GM12878 (cell line): ENCODE measurements around the gene TCF7. TPM values are rescaled to one million over a fixed set of nuclear protein-coding genes. Genes with fewer than 3 reads are reported as not detected.

Experiments
- ATAC-seq: fragments of 200-7000 bp; cut with Tn5 transposase; 3 replicates; pipeline ENCODE4 v1.9.1; 2020; ENCODE audit warnings: mild to moderate bottlenecking, moderate library complexity
- BruUV-seq: library from RNA; stranded (reverse); fragments of 400-500 nt; replicated peaks from 2 replicates; lab custom pipeline; 2021; lab: Mats Ljungman, UMichigan
- CTCF ChIA-PET: fragments of 300-600 bp; sonication (Branson Sonifier 250); formaldehyde crosslinking; extraction: SDS; loops from one replicate; lab custom pipeline; 2021; ENCODE audit warnings: inconsistent platforms; lab: Yijun Ruan, JAX
- POLR2A ChIA-PET: fragments of 350-600 bp; formaldehyde crosslinking; extraction: SDS; loops from one replicate; lab custom pipeline; 2021; ENCODE audit warnings: inconsistent platforms; lab: Charles Lee
- RAD21 ChIA-PET: fragments of 300-600 bp; sonication (Branson Sonifier 250); formaldehyde crosslinking; loops from one replicate; lab custom pipeline; 2023; ENCODE audit warnings: antibody characterized with exemption; ENCODE audit not compliant: unreplicated experiment; lab: Charles Lee
- SMC1A ChIA-PET: fragments of 300-600 bp; sonication (Branson Sonifier 250); formaldehyde crosslinking; loops from one replicate; lab custom pipeline; 2023; ENCODE audit not compliant: unreplicated experiment, uncharacterized antibody; lab: Charles Lee
- DNase-seq: peaks from one replicate; pipeline ENCODE4 v3.0.0-alpha.2; 2011; ENCODE audit warnings: low read depth, low spot score
- FAIRE-seq: peaks from 3 replicates; lab custom pipeline; 2011; peaks lifted over from hg19 to GRCh38; lab: Jason Lieb, UNC
- H2AFZ ChIP-seq: 2 replicates; pipeline ENCODE4 v1.6.0; 2011; ENCODE audit warnings: low read depth, low read length, control low read depth; ENCODE audit not compliant: control insufficient read depth
- H3K27ac ChIP-seq: 2 replicates; pipeline ENCODE4 v1.5.1; 2011; ENCODE audit warnings: control low read depth; ENCODE audit not compliant: control insufficient read depth, insufficient read depth
- H3K27me3 ChIP-seq, 2 experiments: replicated peaks in 1 of 2; 2 replicates each; pipeline versions ENCODE4 v1.6.0 to v1.6.1; 2011; ENCODE audit warnings: low read length in 1 of 2; ENCODE audit not compliant: control insufficient read depth in 2 of 2, insufficient read depth in 2 of 2
- H3K36me3 ChIP-seq, 2 experiments: 2 replicates each; pipeline ENCODE4 v1.5.1; 2011; ENCODE audit warnings: low read length in 1 of 2; ENCODE audit not compliant: control insufficient read depth in 2 of 2, insufficient read depth in 2 of 2
- H3K4me1 ChIP-seq: 2 replicates; pipeline ENCODE4 v1.6.1; 2011; ENCODE audit warnings: mild to moderate bottlenecking, low read length, moderate library complexity, mixed read lengths; ENCODE audit not compliant: control insufficient read depth, insufficient read depth
- H3K4me2 ChIP-seq: 2 replicates; pipeline ENCODE4 v1.6.0; 2011; ENCODE audit warnings: control low read depth; ENCODE audit not compliant: control insufficient read depth, insufficient read depth
- H3K4me3 ChIP-seq: fragments of 200-600 bp; sonication (generic); 2 replicates; pipeline ENCODE4 v1.5.1; 2016
- H3K79me2 ChIP-seq: 2 replicates; pipeline ENCODE4 v1.6.0; 2011; ENCODE audit warnings: low read length; ENCODE audit not compliant: control insufficient read depth, insufficient read depth
- H3K9ac ChIP-seq: 2 replicates; pipeline ENCODE4 v1.8.0; 2011; ENCODE audit warnings: low read length, control low read depth, mixed read lengths; ENCODE audit not compliant: control insufficient read depth, insufficient read depth
- H3K9me3 ChIP-seq: replicated peaks from 3 replicates; pipeline ENCODE4 v1.5.1; 2011; ENCODE audit warnings: mild to moderate bottlenecking, low read length; ENCODE audit not compliant: control insufficient read depth, insufficient read depth
- H4K20me1 ChIP-seq: 2 replicates; pipeline ENCODE4 v1.6.0; 2011; ENCODE audit not compliant: control insufficient read depth, insufficient read depth
- CBX5 ChIP-seq: sonication (generic); IDR thresholded peaks from 2 replicates; pipeline ENCODE4 v1.6.1; 2016; ENCODE audit warnings: low read depth, moderate library complexity, mild to moderate bottlenecking, inconsistent platforms
- CHD1 ChIP-seq: IDR thresholded peaks from 2 replicates; pipeline ENCODE4 v1.6.1; 2012; ENCODE audit warnings: low read depth, low read length, improper control_type of control experiment
- CREB1 ChIP-seq: IDR thresholded peaks from 2 replicates; pipeline ENCODE4 v1.6.1; 2012; ENCODE audit warnings: low read depth, mild to moderate bottlenecking, inconsistent platforms
- FOXK2 ChIP-seq: fragments of 450-650 bp; IDR thresholded peaks from 2 replicates; pipeline ENCODE4 v1.6.1; 2017; ENCODE audit warnings: mild to moderate bottlenecking, moderate library complexity
- MTA3 ChIP-seq: IDR thresholded peaks from 2 replicates; pipeline ENCODE4 v1.6.1; 2012; ENCODE audit warnings: low read length, inconsistent platforms, borderline replicate concordance
- MYC ChIP-seq: IDR thresholded peaks from 2 replicates; pipeline ENCODE4 v1.6.1; 2011; ENCODE audit warnings: mild to moderate bottlenecking, low read length, moderate library complexity, inconsistent platforms; ENCODE audit not compliant: insufficient read depth, insufficient replicate concordance, insufficient read length, severe bottlenecking
- RB1 ChIP-seq: fragments of 450-650 bp; formaldehyde crosslinking; IDR thresholded peaks from 2 replicates; pipeline ENCODE4 v1.6.1; 2017; ENCODE audit warnings: mild to moderate bottlenecking, borderline replicate concordance
- SMAD1 ChIP-seq: fragments of 450-650 bp; IDR thresholded peaks from 2 replicates; pipeline ENCODE4 v1.6.1; 2018; ENCODE audit warnings: mild to moderate bottlenecking, low read depth; ENCODE audit not compliant: partially characterized antibody
- SPI1 ChIP-seq: IDR thresholded peaks from 2 replicates; pipeline ENCODE4 v1.6.1; 2011; ENCODE audit warnings: low read depth, mild to moderate bottlenecking, low read length, moderate library complexity, borderline replicate concordance; ENCODE audit not compliant: insufficient read depth
- SREBF1 ChIP-seq: IDR thresholded peaks from 2 replicates; pipeline ENCODE4 v1.6.1; 2012; ENCODE audit warnings: mild to moderate bottlenecking, low read length
- SREBF2 ChIP-seq: IDR thresholded peaks from 2 replicates; pipeline ENCODE4 v1.6.1; 2012; ENCODE audit warnings: mild to moderate bottlenecking, low read length
- STAT1 ChIP-seq: fragments of 450-650 bp; conservative IDR thresholded peaks from 2 replicates; pipeline ENCODE4 v1.6.1; 2014; ENCODE audit warnings: antibody characterized with exemption, mild to moderate bottlenecking
- SUPT20H ChIP-seq: IDR thresholded peaks from 2 replicates; pipeline ENCODE4 v1.6.1; 2011; ENCODE audit warnings: low read depth, mild to moderate bottlenecking, low read length, moderate library complexity, borderline replicate concordance; ENCODE audit not compliant: control insufficient read depth
- WRNIP1 ChIP-seq: IDR thresholded peaks from 2 replicates; pipeline ENCODE4 v1.6.1; 2011; ENCODE audit warnings: low read depth, low read length, improper control_type of control experiment, borderline replicate concordance
- ZNF24 ChIP-seq: fragments of 450-650 bp; IDR thresholded peaks from 2 replicates; pipeline ENCODE4 v1.6.1; 2017; ENCODE audit warnings: antibody characterized with exemption, mild to moderate bottlenecking
- ZNF622 ChIP-seq: fragments of 450-650 bp; IDR thresholded peaks from 2 replicates; pipeline ENCODE4 v1.6.1; 2017; ENCODE audit warnings: mild to moderate bottlenecking, inconsistent platforms
- WGBS: methylation state at CpG from one replicate; pipeline ENCODE4 v1.1.6; 2016; ENCODE audit warnings: low lambda C conversion rate; ENCODE audit not compliant: insufficient replicate concordance, insufficient coverage; ENCODE audit errors: missing lambda C conversion rate; 5-methylcytosine and 5-hydroxymethylcytosine counted together
- in situ Hi-C: fragments of 300-500 bp; cut with MboI; formaldehyde crosslinking; loops from 9 replicates; pipeline ENCODE4 v1.14.3; 2018; ENCODE audit warnings: mixed read lengths
- intact Hi-C: fragments of 100-400 bp; cut with micrococcal nuclease; formaldehyde crosslinking; loops from one replicate; pipeline ENCODE4 v1.14.2; 2022; ENCODE audit not compliant: unreplicated experiment
- polyA plus RNA-seq, 11 experiments: library from polyadenylated mRNA; depleted of rRNA in 4 of 11; unstranded in 6 of 11; stranded (reverse) in 5 of 11; fragments of >200 nt; fragmentation: Nextera tagmentation in 4 of 11; fragmentation: Illumina TruSeq in 1 of 11; extraction: Ambion mirVana in 4 of 11; extraction: Trizol in 1 of 11; gene quantifications; 1 replicate in 1 of 11; 2 replicates in 10 of 11; pipeline versions ENCODE4 v1.2.1 to v1.2.3, GENCODE V29; 2011 to 2016; ENCODE audit warnings: inconsistent platforms in 2 of 11, missing spikeins in 2 of 11, low read depth in 1 of 11
- total RNA-seq, 4 experiments: library from RNA; depleted of rRNA in 3 of 4; stranded (reverse); fragments of >200 nt in 3 of 4; fragmentation: Illumina TruSeq in 1 of 4; extraction: Trizol in 1 of 4; gene quantifications; 2 replicates each; pipeline versions ENCODE4 v1.2.1 to v1.2.3, GENCODE V29; 2013 to 2021
- TF ChIP-seq, protein P1 (sequence below): IDR thresholded peaks from 2 replicates; pipeline ENCODE4 v1.6.1; 2011; ENCODE audit warnings: borderline replicate concordance, low read depth, mild to moderate bottlenecking, moderate library complexity, mixed read lengths, low read length; ENCODE audit not compliant: insufficient read depth; ENCODE audit errors: extremely low read length
- TF ChIP-seq, protein P2 (sequence below): fragments of 450-650 bp; IDR thresholded peaks from 2 replicates; pipeline ENCODE4 v1.6.1; 2016; ENCODE audit warnings: mild to moderate bottlenecking
- TF ChIP-seq, protein P3 (sequence below), 3 experiments: IDR thresholded peaks in 2 of 3; conservative IDR thresholded peaks in 1 of 3; 2 replicates each; pipeline ENCODE4 v1.5.1; 2011; ENCODE audit warnings: low read depth in 3 of 3, low read length in 3 of 3, mild to moderate bottlenecking in 3 of 3, control low read depth in 2 of 3, moderate library complexity in 2 of 3, inconsistent platforms in 1 of 3, mixed read lengths in 1 of 3; ENCODE audit not compliant: control insufficient read depth in 2 of 3, insufficient read depth in 1 of 3; ENCODE audit errors: extremely low read depth in 1 of 3

Gene TCF7
- total and polyA plus RNA-seq, 10 of the 15 experiments (the other 5 are each of a cell fraction or from before 2014, with no cell fraction given) = 10.0 to 60.2 (median 23.6) TPM

DNA sequence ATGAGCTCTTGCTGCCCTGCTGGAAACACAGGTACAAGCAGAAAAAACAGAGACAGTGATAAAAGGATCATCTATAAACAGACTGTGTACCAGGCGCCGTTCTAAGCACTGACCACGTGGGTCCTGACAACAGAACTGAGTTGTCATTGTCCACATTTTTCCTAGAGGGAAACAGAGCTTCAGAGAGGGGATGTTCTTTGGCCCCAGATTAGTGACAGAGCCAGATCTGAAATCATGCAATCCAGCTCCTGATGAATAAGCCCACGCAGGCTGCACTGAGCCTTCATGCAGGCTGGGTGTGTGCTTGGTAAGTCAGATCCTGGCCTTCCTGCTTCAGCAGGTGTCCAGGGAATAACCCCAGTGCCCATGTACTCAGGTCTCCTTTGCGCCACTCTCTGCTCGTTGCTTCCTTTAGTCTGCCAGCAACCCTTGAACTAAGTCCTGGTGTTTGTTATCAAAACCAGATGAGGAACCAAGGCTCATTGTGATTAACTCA, 22.8 kb upstream of the TCF7 start (continued):
- TF ChIP-seq, protein P1, sequence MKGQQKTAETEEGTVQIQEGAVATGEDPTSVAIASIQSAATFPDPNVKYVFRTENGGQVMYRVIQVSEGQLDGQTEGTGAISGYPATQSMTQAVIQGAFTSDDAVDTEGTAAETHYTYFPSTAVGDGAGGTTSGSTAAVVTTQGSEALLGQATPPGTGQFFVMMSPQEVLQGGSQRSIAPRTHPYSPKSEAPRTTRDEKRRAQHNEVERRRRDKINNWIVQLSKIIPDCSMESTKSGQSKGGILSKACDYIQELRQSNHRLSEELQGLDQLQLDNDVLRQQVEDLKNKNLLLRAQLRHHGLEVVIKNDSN = no peak
- TF ChIP-seq WRNIP1 (no peak), MTA3 (no peak), MYC (no peak)

DNA sequence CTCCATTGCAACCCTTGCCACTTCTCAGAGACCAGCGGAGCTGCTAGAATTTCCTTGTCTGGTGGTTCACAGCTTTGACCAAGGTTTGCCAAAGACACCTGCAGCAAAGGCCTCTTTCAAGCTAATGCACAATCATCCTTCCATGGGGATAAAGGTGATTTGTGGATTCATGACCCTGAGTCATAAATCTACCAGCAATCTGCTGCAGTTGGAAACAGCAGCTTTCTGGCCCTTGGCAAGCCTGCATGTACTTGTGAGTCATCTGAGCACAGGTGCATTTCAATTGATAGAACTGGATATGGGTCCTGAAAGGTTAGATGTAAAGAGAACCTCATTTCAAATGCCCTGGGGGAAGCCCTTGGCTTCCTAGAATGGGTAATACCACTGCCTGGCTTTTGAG, 21.6 kb upstream of the TCF7 start:
- H3K4me1 ChIP-seq = peaks cover 13% of the 10 kb centered on the region
- ChIA-PET RAD21 (interaction anchor here (0.6 kb wide), 1 partner anchor 20 kb away, joined by 3 read pairs; no protein-coding TSS in a partner anchor), SMC1A (interaction anchor here (1.6 kb wide), 1 partner anchor 15 kb away, joined by 6 read pairs; no protein-coding TSS in a partner anchor), CTCF (no interaction called here), POLR2A (interaction anchor here (11.2 kb wide), 1 partner anchor 19 kb away, joined by 81 read pairs; no protein-coding TSS in a partner anchor)
- DNase-seq (no peak), ATAC-seq (no peak), FAIRE-seq (no peak)
- TF ChIP-seq CHD1 (no peak), SMAD1 (no peak), ZNF622 (no peak), SREBF2 (no peak), RB1 (no peak), STAT1 (no peak), CBX5 (no peak), CREB1 (no peak), SPI1 (no peak), FOXK2 (no peak), SUPT20H (no peak), SREBF1 (no peak), ZNF24 (no peak)
- TF ChIP-seq, protein P2, sequence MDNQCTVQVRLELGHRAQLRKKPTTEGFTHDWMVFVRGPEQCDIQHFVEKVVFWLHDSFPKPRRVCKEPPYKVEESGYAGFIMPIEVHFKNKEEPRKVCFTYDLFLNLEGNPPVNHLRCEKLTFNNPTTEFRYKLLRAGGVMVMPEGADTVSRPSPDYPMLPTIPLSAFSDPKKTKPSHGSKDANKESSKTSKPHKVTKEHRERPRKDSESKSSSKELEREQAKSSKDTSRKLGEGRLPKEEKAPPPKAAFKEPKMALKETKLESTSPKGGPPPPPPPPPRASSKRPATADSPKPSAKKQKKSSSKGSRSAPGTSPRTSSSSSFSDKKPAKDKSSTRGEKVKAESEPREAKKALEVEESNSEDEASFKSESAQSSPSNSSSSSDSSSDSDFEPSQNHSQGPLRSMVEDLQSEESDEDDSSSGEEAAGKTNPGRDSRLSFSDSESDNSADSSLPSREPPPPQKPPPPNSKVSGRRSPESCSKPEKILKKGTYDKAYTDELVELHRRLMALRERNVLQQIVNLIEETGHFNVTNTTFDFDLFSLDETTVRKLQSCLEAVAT = no peak
- TF ChIP-seq, protein P3, sequence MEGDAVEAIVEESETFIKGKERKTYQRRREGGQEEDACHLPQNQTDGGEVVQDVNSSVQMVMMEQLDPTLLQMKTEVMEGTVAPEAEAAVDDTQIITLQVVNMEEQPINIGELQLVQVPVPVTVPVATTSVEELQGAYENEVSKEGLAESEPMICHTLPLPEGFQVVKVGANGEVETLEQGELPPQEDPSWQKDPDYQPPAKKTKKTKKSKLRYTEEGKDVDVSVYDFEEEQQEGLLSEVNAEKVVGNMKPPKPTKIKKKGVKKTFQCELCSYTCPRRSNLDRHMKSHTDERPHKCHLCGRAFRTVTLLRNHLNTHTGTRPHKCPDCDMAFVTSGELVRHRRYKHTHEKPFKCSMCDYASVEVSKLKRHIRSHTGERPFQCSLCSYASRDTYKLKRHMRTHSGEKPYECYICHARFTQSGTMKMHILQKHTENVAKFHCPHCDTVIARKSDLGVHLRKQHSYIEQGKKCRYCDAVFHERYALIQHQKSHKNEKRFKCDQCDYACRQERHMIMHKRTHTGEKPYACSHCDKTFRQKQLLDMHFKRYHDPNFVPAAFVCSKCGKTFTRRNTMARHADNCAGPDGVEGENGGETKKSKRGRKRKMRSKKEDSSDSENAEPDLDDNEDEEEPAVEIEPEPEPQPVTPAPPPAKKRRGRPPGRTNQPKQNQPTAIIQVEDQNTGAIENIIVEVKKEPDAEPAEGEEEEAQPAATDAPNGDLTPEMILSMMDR (IDR thresholded peaks at IDR 0.05 in 2 of 3, conservative IDR thresholded peaks at IDR 0.05 in 1 of 3; ENCODE audit: control insufficient read depth in 2 of 3, extremely low read depth in 1 of 3, insufficient read depth in 1 of 3, low read depth in 3 of 3, low read length in 3 of 3) = no peak
- no peaks in the 10 kb centered on the region for H3K79me2 ChIP-seq
- in situ Hi-C loops (no loop called here), intact Hi-C loops (no loop called here)
- 95% methylated on average over 1 of the region's 1 CpG for WGBS
- no TSS peak for BruUV-seq
- H3K4me2 ChIP-seq = no peak overlapping the region
- no peaks in the 10 kb centered on the region for H3K9me3 ChIP-seq
- no peaks in the 10 kb centered on the region for H4K20me1 ChIP-seq
- no peaks in the 10 kb centered on the region for H3K27me3 ChIP-seq
- H3K9ac ChIP-seq = no peak overlapping the region
- H2AFZ ChIP-seq = no peak overlapping the region
- H3K27ac ChIP-seq = no peak overlapping the region
- H3K36me3 ChIP-seq = no peaks in the 10 kb centered on the region
- no peak overlapping the region for H3K4me3 ChIP-seq
